H1 (cell line): ENCODE data around the gene CCDC192. TPM values are rescaled to one million over a fixed set of nuclear protein-coding genes. Genes with fewer than 3 reads are reported as not detected.

Experiments
- CTCF ChIA-PET: fragments of 300-600 bp; sonication (Branson Sonifier 250); formaldehyde crosslinking; loops from one replicate; lab custom pipeline; 2021; ENCODE audit not compliant: partially characterized antibody; lab: Charles Lee
- POLR2A ChIA-PET: fragments of 300-600 bp; sonication (Branson Sonifier 250); formaldehyde crosslinking; loops from one replicate; lab custom pipeline; 2021; ENCODE audit warnings: inconsistent platforms; ENCODE audit not compliant: partially characterized antibody; lab: Charles Lee
- DNase-seq, 2 experiments: peaks; one replicate each; pipeline versions ENCODE4 v3.0.0 to v3.0.0-alpha.2; 2010 to 2022; ENCODE audit warnings: low spot score in 2 of 2, low read depth in 1 of 2, mixed read lengths in 1 of 2
- FAIRE-seq: peaks from 2 replicates; lab custom pipeline; 2011; peaks lifted over from hg19 to GRCh38; lab: Jason Lieb, UNC
- H2AFZ ChIP-seq: 2 replicates; pipeline ENCODE4 v1.8.1; 2012; ENCODE audit warnings: low read length, inconsistent platforms
- H2AK5ac ChIP-seq: 2 replicates; pipeline ENCODE4 v1.6.1; 2013; ENCODE audit warnings: low read depth, low read length
- H2BK120ac ChIP-seq: replicated peaks from 2 replicates; pipeline ENCODE3; 2013; ENCODE audit warnings: low read depth, low read length, inconsistent platforms
- H2BK12ac ChIP-seq: 2 replicates; pipeline ENCODE4 v1.6.1; 2013; ENCODE audit warnings: low read depth, low read length
- H2BK15ac ChIP-seq: 2 replicates; pipeline ENCODE4 v1.6.1; 2013; ENCODE audit warnings: low read length
- H2BK20ac ChIP-seq: 2 replicates; pipeline ENCODE4 v1.6.1; 2013; ENCODE audit warnings: low read length
- H2BK5ac ChIP-seq: 2 replicates; pipeline ENCODE4 v1.6.1; 2013; ENCODE audit warnings: low read depth, low read length
- H3K14ac ChIP-seq: 2 replicates; pipeline ENCODE4 v1.6.1; 2013; ENCODE audit warnings: inconsistent platforms; ENCODE audit not compliant: insufficient read length
- H3K18ac ChIP-seq: 2 replicates; pipeline ENCODE4 v1.6.1; 2013; ENCODE audit warnings: low read length; ENCODE audit errors: extremely low read depth
- H3K23ac ChIP-seq: 2 replicates; pipeline ENCODE4 v1.6.1; 2013; ENCODE audit warnings: inconsistent platforms; ENCODE audit not compliant: insufficient read length
- H3K23me2 ChIP-seq: 2 replicates; pipeline ENCODE4 v1.6.1; 2013; ENCODE audit warnings: low read depth, low read length
- H3K27ac ChIP-seq: 2 replicates; pipeline ENCODE4 v1.6.1; 2011; ENCODE audit warnings: low read depth, low read length, inconsistent platforms
- H3K27me3 ChIP-seq, 4 experiments: replicated peaks in 1 of 4; 1 replicate in 1 of 4; 2 replicates in 3 of 4; pipeline versions ENCODE4 v1.6.1 to v1.8.1; 2011 to 2013; ENCODE audit warnings: low read length in 3 of 4, mild to moderate bottlenecking in 3 of 4, inconsistent platforms in 2 of 4, mixed read lengths in 2 of 4, moderate library complexity in 1 of 4; ENCODE audit not compliant: control insufficient read depth in 3 of 4, insufficient read depth in 3 of 4; ENCODE audit errors: extremely low read depth in 1 of 4
- H3K36me3 ChIP-seq, 4 experiments: 2 replicates each; pipeline versions ENCODE4 v1.6.1 to v1.8.1; 2011 to 2013; ENCODE audit warnings: mild to moderate bottlenecking in 4 of 4, low read length in 3 of 4, moderate library complexity in 2 of 4, control low read depth in 1 of 4, inconsistent platforms in 1 of 4; ENCODE audit not compliant: insufficient read depth in 4 of 4, control insufficient read depth in 2 of 4
- H3K4ac ChIP-seq: replicated peaks from 2 replicates; pipeline ENCODE3; 2013; ENCODE audit warnings: low read length, low read depth, mixed read lengths, inconsistent platforms; ENCODE audit not compliant: insufficient read length
- H3K4me1 ChIP-seq, 4 experiments: replicated peaks in 1 of 4; 1 replicate in 1 of 4; 2 replicates in 3 of 4; pipeline versions ENCODE4 v1.6.1 to v1.8.1; 2011 to 2013; ENCODE audit warnings: low read length in 3 of 4, inconsistent platforms in 2 of 4, mixed read lengths in 1 of 4; ENCODE audit not compliant: insufficient read depth in 4 of 4, control insufficient read depth in 3 of 4
- H3K4me2 ChIP-seq, 2 experiments: 2 replicates each; pipeline versions ENCODE4 v1.6.1 to v1.8.1; 2011 to 2013; ENCODE audit warnings: low read depth in 2 of 2, low read length in 2 of 2, control low read depth in 1 of 2, inconsistent platforms in 1 of 2, mild to moderate bottlenecking in 1 of 2; ENCODE audit not compliant: insufficient read depth in 1 of 2
- H3K4me3 ChIP-seq, 4 experiments: fragments of 200-600, 300-600 bp in 1 of 4; sonication (generic), shearing (Covaris generic), sonication (Bioruptor Twin) in 1 of 4; 2 replicates each; pipeline versions ENCODE4 v1.5.1 to v1.8.1; 2011 to 2016; ENCODE audit warnings: low read length in 4 of 4, low read depth in 3 of 4, control low read depth in 2 of 4, inconsistent platforms in 2 of 4, mild to moderate bottlenecking in 2 of 4, mixed read lengths in 1 of 4, moderate library complexity in 1 of 4; ENCODE audit not compliant: insufficient read depth in 2 of 4; ENCODE audit errors: extremely low read depth in 1 of 4
- H3K56ac ChIP-seq: replicated peaks from 2 replicates; pipeline ENCODE3; 2013; ENCODE audit warnings: low read depth, mild to moderate bottlenecking, mixed read lengths, low read length, inconsistent platforms; ENCODE audit not compliant: insufficient read length
- H3K79me1 ChIP-seq: 2 replicates; pipeline ENCODE4 v1.6.1; 2013; ENCODE audit warnings: low read depth, low read length, control low read depth
- H3K79me2 ChIP-seq, 2 experiments: 2 replicates each; pipeline versions ENCODE4 v1.6.1 to v1.8.1; 2012 to 2013; ENCODE audit warnings: low read length in 2 of 2, mild to moderate bottlenecking in 2 of 2, inconsistent platforms in 1 of 2; ENCODE audit not compliant: insufficient read depth in 2 of 2, control insufficient read depth in 1 of 2
- H3K9ac ChIP-seq, 4 experiments: replicated peaks in 1 of 4; 1 replicate in 1 of 4; 2 replicates in 3 of 4; pipeline versions ENCODE4 v1.6.1 to v1.8.1; 2011 to 2013; ENCODE audit warnings: low read depth in 3 of 4, low read length in 3 of 4, control low read depth in 2 of 4, mild to moderate bottlenecking in 2 of 4, moderate library complexity in 2 of 4, inconsistent platforms in 1 of 4; ENCODE audit errors: extremely low read depth in 1 of 4
- H3K9me3 ChIP-seq, 2 experiments: 2 replicates each; pipeline versions ENCODE4 v1.6.1 to v1.8.1; 2012 to 2013; ENCODE audit warnings: mild to moderate bottlenecking in 2 of 2, moderate library complexity in 2 of 2, control low read depth in 1 of 2, inconsistent platforms in 1 of 2, low read depth in 1 of 2, low read length in 1 of 2, mixed read lengths in 1 of 2; ENCODE audit not compliant: insufficient read depth in 2 of 2
- H4K20me1 ChIP-seq, 2 experiments: replicated peaks in 1 of 2; 2 replicates each; pipeline versions ENCODE3 to v1.8.1; 2011 to 2013; ENCODE audit warnings: inconsistent platforms in 2 of 2, low read length in 2 of 2, mild to moderate bottlenecking in 1 of 2; ENCODE audit not compliant: insufficient read depth in 2 of 2, control insufficient read depth in 1 of 2
- H4K5ac ChIP-seq: 2 replicates; pipeline ENCODE4 v1.6.1; 2013; ENCODE audit warnings: low read length, low read depth, mixed read lengths, inconsistent platforms; ENCODE audit not compliant: insufficient read length
- H4K8ac ChIP-seq: 2 replicates; pipeline ENCODE4 v1.8.0; 2013; ENCODE audit warnings: mild to moderate bottlenecking, moderate library complexity, low read length, inconsistent platforms; ENCODE audit not compliant: insufficient read depth; ENCODE audit errors: extremely low read depth
- H4K91ac ChIP-seq: replicated peaks from 2 replicates; pipeline ENCODE3; 2013; ENCODE audit warnings: low read length, mixed read lengths, inconsistent platforms; ENCODE audit not compliant: insufficient read length
- EGR1 ChIP-seq: IDR thresholded peaks from 2 replicates; pipeline ENCODE4 v1.6.1; 2011; ENCODE audit warnings: low read depth, low read length, borderline replicate concordance
- EP300 ChIP-seq, 2 experiments: IDR thresholded peaks; 1 replicate in 1 of 2; 2 replicates in 1 of 2; pipeline ENCODE4 v1.6.1; 2011 to 2012; ENCODE audit warnings: low read depth in 2 of 2, low read length in 2 of 2, mild to moderate bottlenecking in 2 of 2, borderline replicate concordance in 1 of 2, inconsistent platforms in 1 of 2, moderate library complexity in 1 of 2
- POLR2A ChIP-seq, 2 experiments: IDR thresholded peaks; 1 replicate in 1 of 2; 2 replicates in 1 of 2; pipeline ENCODE4 v1.6.1; 2011; ENCODE audit warnings: low read depth in 2 of 2, low read length in 2 of 2, mild to moderate bottlenecking in 2 of 2; ENCODE audit errors: control extremely low read depth in 1 of 2
- POLR2AphosphoS5 ChIP-seq: IDR thresholded peaks from 2 replicates; pipeline ENCODE4 v1.6.1; 2011; ENCODE audit warnings: low read depth, low read length
- POU5F1 ChIP-seq: IDR thresholded peaks from 2 replicates; pipeline ENCODE4 v1.6.1; 2011; ENCODE audit warnings: low read depth, mild to moderate bottlenecking, low read length, moderate library complexity
- SIN3A ChIP-seq, 2 experiments: IDR thresholded peaks in 1 of 2; conservative IDR thresholded peaks in 1 of 2; 2 replicates each; pipeline ENCODE4 v1.6.1; 2011 to 2012; ENCODE audit warnings: low read length in 2 of 2, improper control_type of control experiment in 1 of 2, low read depth in 1 of 2, mild to moderate bottlenecking in 1 of 2
- SUZ12 ChIP-seq: fragments of 200-600 bp; sonication (generic); IDR thresholded peaks from 2 replicates; pipeline ENCODE4 v1.6.1; 2012; ENCODE audit warnings: mild to moderate bottlenecking, inconsistent platforms, low read length, moderate library complexity, mixed read lengths
- YY1 ChIP-seq: IDR thresholded peaks from 2 replicates; pipeline ENCODE4 v1.6.1; 2011; ENCODE audit warnings: low read depth, mild to moderate bottlenecking, low read length
- WGBS, 2 experiments: shearing (Covaris generic) in 1 of 2; methylation state at CpG; one replicate each; pipeline versions ENCODE4 v1.1.6 to v1.1.7; 2013 to 2015; ENCODE audit warnings: low lambda C conversion rate in 2 of 2, mixed read lengths in 2 of 2, inconsistent platforms in 1 of 2, low coverage in 1 of 2, missing lambda C conversion rate in 1 of 2; ENCODE audit not compliant: insufficient replicate concordance in 2 of 2, insufficient coverage in 1 of 2, insufficient read length in 1 of 2; ENCODE audit errors: extremely low coverage in 1 of 2, missing lambda C conversion rate in 1 of 2; 5-methylcytosine and 5-hydroxymethylcytosine counted together
- polyA plus RNA-seq, 7 experiments: library from polyadenylated mRNA; depleted of rRNA in 3 of 7; stranded (reverse) in 5 of 7; unstranded in 2 of 7; fragments of >200 nt in 5 of 7; fragments of 200-250 nt in 2 of 7; gene quantifications; 1 replicate in 5 of 7; 2 replicates in 1 of 7; 4 replicates in 1 of 7; pipeline versions ENCODE4 v1.2.1 to v1.2.3, GENCODE V29; 2011 to 2013; ENCODE audit warnings: missing spikeins in 2 of 7, mixed read lengths in 2 of 7
- total RNA-seq: library from RNA; stranded (reverse); fragmentation: NEBNext Ultra II Directional; extraction: Animal tissue kit (Norgen Biotek cat#: 25700); gene quantifications from 2 replicates; pipeline ENCODE4 v1.2.1, GENCODE V29; 2021
- TF ChIP-seq, protein P1 (sequence below): IDR thresholded peaks from 2 replicates; pipeline ENCODE4 v1.6.1; 2012; ENCODE audit warnings: inconsistent platforms
- TF ChIP-seq, protein P2 (sequence below): IDR thresholded peaks from 2 replicates; pipeline ENCODE4 v1.6.1; 2012; ENCODE audit warnings: low read length, inconsistent platforms

CCDC192 gene
- total and polyA plus RNA-seq, 2 of the 8 experiments (the other 6 are each of a cell fraction or from before 2014, with no cell fraction given): 0.61 TPM; not detected in 1

DNA sequence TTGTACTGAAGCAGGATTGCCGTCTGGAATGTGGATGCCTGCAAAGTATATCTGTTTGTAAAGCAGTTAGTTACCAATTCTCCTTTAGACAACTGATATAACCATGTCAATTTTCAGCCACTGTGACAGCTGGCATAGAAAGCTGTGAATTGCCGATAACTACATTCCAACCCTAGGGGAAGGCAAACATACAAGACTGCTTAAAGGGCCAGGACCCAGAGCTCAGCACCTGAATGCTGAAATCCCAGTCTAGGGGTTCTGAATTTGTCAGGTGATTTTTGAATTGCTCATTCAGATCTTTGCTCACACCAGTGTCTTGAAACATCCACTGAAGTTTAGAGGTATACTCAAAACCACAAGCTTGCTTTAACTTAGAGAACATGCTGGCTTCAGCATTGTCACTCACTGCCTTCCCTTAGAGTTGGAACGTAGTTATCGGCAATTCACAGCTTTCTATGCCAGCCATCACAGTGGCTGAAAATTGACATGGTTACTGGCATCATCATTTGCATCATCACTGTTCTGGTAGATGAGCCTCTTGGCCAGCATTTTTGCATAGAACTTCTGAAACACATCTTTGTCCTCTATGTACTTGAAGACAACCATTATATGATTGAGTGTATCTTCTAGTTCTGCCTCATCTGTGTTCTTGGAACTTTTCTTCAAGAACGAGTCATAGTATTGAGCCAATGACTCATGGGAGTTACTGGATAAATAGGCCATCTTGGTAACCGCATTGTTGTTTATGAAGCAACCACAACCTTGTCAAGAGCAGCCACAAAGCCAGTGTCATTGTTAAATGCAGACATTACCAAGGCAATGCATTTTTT is 82.1 kb downstream of the CCDC192 start:
- no peaks in the 10 kb centered on the region for H3K79me2 ChIP-seq
- H3K27me3 ChIP-seq: no peaks in the 10 kb centered on the region
- no peak overlapping the region for H2BK120ac ChIP-seq
- H3K23ac ChIP-seq: no peak overlapping the region
- no peaks in the 10 kb centered on the region for H4K20me1 ChIP-seq
- H2BK12ac ChIP-seq: no peak overlapping the region
- no peak overlapping the region for H2BK20ac ChIP-seq
- no peak for FAIRE-seq
- ChIA-PET CTCF (interaction anchor here (0.6 to 0.8 kb wide), 2 partner anchors 12 to 90 kb away, joined by 3 read pairs; no protein-coding TSS in a partner anchor), POLR2A (no interaction called here)
- no peaks in the 10 kb centered on the region for H3K36me3 ChIP-seq
- H3K4me1 ChIP-seq: no peaks in the 10 kb centered on the region
- no peak overlapping the region for H3K18ac ChIP-seq
- no peaks in the 10 kb centered on the region for H3K9me3 ChIP-seq
- H3K56ac ChIP-seq: no peak overlapping the region
- H3K4me2 ChIP-seq: no peak overlapping the region
- no peak overlapping the region for H4K8ac ChIP-seq
- no peak overlapping the region for H3K9ac ChIP-seq
- no peaks in the 10 kb centered on the region for H3K79me1 ChIP-seq
- no peak overlapping the region for H2BK15ac ChIP-seq
- H3K4me3 ChIP-seq: no peak overlapping the region
- H4K5ac ChIP-seq: no peak overlapping the region
- WGBS, 2 experiments: 89% methylated on average over 6 of the region's 6 CpGs; no CpG with 5 or more reads in 1 of the 2 experiments
- H2AK5ac ChIP-seq: no peak overlapping the region
- H4K91ac ChIP-seq: no peak overlapping the region
- no peak overlapping the region for H3K14ac ChIP-seq
- H3K4ac ChIP-seq: no peak overlapping the region
- no peak overlapping the region for H3K27ac ChIP-seq
- H2BK5ac ChIP-seq: no peak overlapping the region
- H3K23me2 ChIP-seq: no peaks in the 10 kb centered on the region
- DNase-seq: no peak
- H2AFZ ChIP-seq: no peak overlapping the region
- no peak for TF ChIP-seq EGR1
- TF ChIP-seq, protein P1, sequence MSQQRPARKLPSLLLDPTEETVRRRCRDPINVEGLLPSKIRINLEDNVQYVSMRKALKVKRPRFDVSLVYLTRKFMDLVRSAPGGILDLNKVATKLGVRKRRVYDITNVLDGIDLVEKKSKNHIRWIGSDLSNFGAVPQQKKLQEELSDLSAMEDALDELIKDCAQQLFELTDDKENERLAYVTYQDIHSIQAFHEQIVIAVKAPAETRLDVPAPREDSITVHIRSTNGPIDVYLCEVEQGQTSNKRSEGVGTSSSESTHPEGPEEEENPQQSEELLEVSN: no peak
- no peak for TF ChIP-seq POLR2AphosphoS5
- no peak for TF ChIP-seq SIN3A (conservative IDR thresholded peaks at IDR 0.05 in 1 of 2, IDR thresholded peaks at IDR 0.05 in 1 of 2; ENCODE audit: low read depth in 1 of 2, low read length in 2 of 2)
- no peak for TF ChIP-seq EP300 (IDR thresholded peaks at IDR 0.05; ENCODE audit: borderline replicate concordance in 1 of 2, low read depth in 2 of 2, low read length in 2 of 2)
- no peak for TF ChIP-seq POU5F1
- TF ChIP-seq, protein P2, sequence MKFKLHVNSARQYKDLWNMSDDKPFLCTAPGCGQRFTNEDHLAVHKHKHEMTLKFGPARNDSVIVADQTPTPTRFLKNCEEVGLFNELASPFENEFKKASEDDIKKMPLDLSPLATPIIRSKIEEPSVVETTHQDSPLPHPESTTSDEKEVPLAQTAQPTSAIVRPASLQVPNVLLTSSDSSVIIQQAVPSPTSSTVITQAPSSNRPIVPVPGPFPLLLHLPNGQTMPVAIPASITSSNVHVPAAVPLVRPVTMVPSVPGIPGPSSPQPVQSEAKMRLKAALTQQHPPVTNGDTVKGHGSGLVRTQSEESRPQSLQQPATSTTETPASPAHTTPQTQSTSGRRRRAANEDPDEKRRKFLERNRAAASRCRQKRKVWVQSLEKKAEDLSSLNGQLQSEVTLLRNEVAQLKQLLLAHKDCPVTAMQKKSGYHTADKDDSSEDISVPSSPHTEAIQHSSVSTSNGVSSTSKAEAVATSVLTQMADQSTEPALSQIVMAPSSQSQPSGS: no peak
- TF ChIP-seq YY1: no peak
- TF ChIP-seq POLR2A (IDR thresholded peaks at IDR 0.05; ENCODE audit: control extremely low read depth in 1 of 2, low read depth in 2 of 2, low read length in 2 of 2): no peak
- no peak for TF ChIP-seq SUZ12
